Measurements from ENCODE around the gene PRIM1. TPM values are rescaled to one million over a fixed set of nuclear protein-coding genes. Genes with fewer than 3 reads are reported as not detected.

The PRIM1 gene
- total and polyA plus RNA-seq, 2 of the 8 experiments (the other 6 are each of a cell fraction or from before 2014, with no cell fraction given): 52.4 to 61.9 TPM

GRCh38 chr12:56720731-56721151, 31.4 kb downstream of the PRIM1 start (continued):
- TF ChIP-seq RAD21 (IDR thresholded peaks at IDR 0.05 in 1 of 2, conservative IDR thresholded peaks at IDR 0.05 in 1 of 2; ENCODE audit: low read depth in 2 of 2, low read length in 2 of 2): no peak
